Measurements from ENCODE around the gene EVL. TPM values are rescaled to one million over a fixed set of nuclear protein-coding genes. Genes with fewer than 3 reads are reported as not detected.

EVL gene
- total and polyA plus RNA-seq, 2 donors, result 233 to 240 TPM

- no peak overlapping the region for H3K27ac ChIP-seq (ENCODE audit: low read depth in 1 of 2, low read length in 1 of 2)
- no peaks in the 10 kb centered on the region for H3K9me3 ChIP-seq (ENCODE audit: control insufficient read depth in 2 of 2, insufficient read depth in 1 of 2, low read length in 1 of 2)
- H3K36me3 ChIP-seq (ENCODE audit: control insufficient read depth in 2 of 2, insufficient read depth in 2 of 2, low read length in 1 of 2), result no peaks in the 10 kb centered on the region
- DNase-seq (ENCODE audit: low read depth in 6 of 9, low spot score in 9 of 9), result no peak
- WGBS, result 95% methylated on average over 4 of the region's 4 CpGs
- H3K27me3 ChIP-seq (ENCODE audit: control insufficient read depth in 2 of 2, insufficient read depth in 1 of 2, low read length in 1 of 2), result no peaks in the 10 kb centered on the region
- H3K4me1 ChIP-seq (ENCODE audit: control insufficient read depth in 2 of 2, insufficient read depth in 2 of 2, low read length in 2 of 2), result peaks cover 4 to 18% of the 10 kb centered on the region in 2 donors
- H3K4me3 ChIP-seq (ENCODE audit: low read length in 2 of 2), result no peak overlapping the region
Observed at GRCh38 chr14:100034468-100034867, 30.8 kb upstream of the EVL start.

- peaks cover 4 to 21% of the 10 kb centered on the region in 2 donors for H3K4me1 ChIP-seq (ENCODE audit: control insufficient read depth in 2 of 2, insufficient read depth in 2 of 2, low read length in 2 of 2)
- no peak for DNase-seq (ENCODE audit: low read depth in 6 of 9, low spot score in 9 of 9)
Observed at GRCh38 chr14:100034961-100035500, 30.2 kb upstream of the EVL start.

GRCh38 chr14:100035700-100036099 lies 29.5 kb upstream of the EVL start:
- WGBS, result 99% methylated on average over 2 of the region's 2 CpGs
- Histone ChIP-seq H3K4me1 (ENCODE audit: control insufficient read depth in 2 of 2, insufficient read depth in 2 of 2, low read length in 2 of 2) (peaks cover 4 to 26% of the 10 kb centered on the region in 2 donors), H3K4me3 (ENCODE audit: low read length in 2 of 2) (no peak overlapping the region), H3K27me3 (ENCODE audit: control insufficient read depth in 2 of 2, insufficient read depth in 1 of 2, low read length in 1 of 2) (no peaks in the 10 kb centered on the region), H3K27ac (ENCODE audit: low read depth in 1 of 2, low read length in 1 of 2) (no peak overlapping the region), H3K36me3 (ENCODE audit: control insufficient read depth in 2 of 2, insufficient read depth in 2 of 2, low read length in 1 of 2) (no peaks in the 10 kb centered on the region), H3K9me3 (ENCODE audit: control insufficient read depth in 2 of 2, insufficient read depth in 1 of 2, low read length in 1 of 2) (no peaks in the 10 kb centered on the region)
- DNase-seq (ENCODE audit: low read depth in 6 of 9, low spot score in 9 of 9), result no peak

More at GRCh38 chr14:100034961-100035500, 30.2 kb upstream of the EVL start:
- Histone ChIP-seq H3K4me3 (ENCODE audit: low read length in 2 of 2) (no peak overlapping the region), H3K36me3 (ENCODE audit: control insufficient read depth in 2 of 2, insufficient read depth in 2 of 2, low read length in 1 of 2) (no peaks in the 10 kb centered on the region), H3K9me3 (ENCODE audit: control insufficient read depth in 2 of 2, insufficient read depth in 1 of 2, low read length in 1 of 2) (no peaks in the 10 kb centered on the region), H3K27ac (ENCODE audit: low read depth in 1 of 2, low read length in 1 of 2) (no peak overlapping the region), H3K27me3 (ENCODE audit: control insufficient read depth in 2 of 2, insufficient read depth in 1 of 2, low read length in 1 of 2) (no peaks in the 10 kb centered on the region)

GRCh38 chr14:100037353-100037752 lies 27.9 kb upstream of the EVL start:
- DNase-seq (ENCODE audit: low read depth in 6 of 9, low spot score in 9 of 9), result no peak
- 96% methylated on average over 2 of the region's 2 CpGs for WGBS
- peaks cover 0 to 18% of the 10 kb centered on the region in 2 donors for H3K4me1 ChIP-seq (ENCODE audit: control insufficient read depth in 2 of 2, insufficient read depth in 2 of 2, low read length in 2 of 2)

GRCh38 chr14:100038065-100038464 lies 27.2 kb upstream of the EVL start:
- no peak overlapping the region for H3K27ac ChIP-seq (ENCODE audit: low read depth in 1 of 2, low read length in 1 of 2)
- 91% methylated on average over 5 of the region's 5 CpGs for WGBS

More at GRCh38 chr14:100037353-100037752, 27.9 kb upstream of the EVL start:
- Histone ChIP-seq H3K27ac (ENCODE audit: low read depth in 1 of 2, low read length in 1 of 2) (no peak overlapping the region), H3K4me3 (ENCODE audit: low read length in 2 of 2) (no peak overlapping the region), H3K27me3 (ENCODE audit: control insufficient read depth in 2 of 2, insufficient read depth in 1 of 2, low read length in 1 of 2) (no peaks in the 10 kb centered on the region), H3K9me3 (ENCODE audit: control insufficient read depth in 2 of 2, insufficient read depth in 1 of 2, low read length in 1 of 2) (no peaks in the 10 kb centered on the region), H3K36me3 (ENCODE audit: control insufficient read depth in 2 of 2, insufficient read depth in 2 of 2, low read length in 1 of 2) (no peaks in the 10 kb centered on the region)

GRCh38 chr14:100039903-100040302 lies 25.3 kb upstream of the EVL start:
- Histone ChIP-seq H3K4me1 (ENCODE audit: control insufficient read depth in 2 of 2, insufficient read depth in 2 of 2, low read length in 2 of 2) (peaks cover 0 to 21% of the 10 kb centered on the region in 2 donors), H3K4me3 (ENCODE audit: low read length in 2 of 2) (no peak overlapping the region), H3K36me3 (ENCODE audit: control insufficient read depth in 2 of 2, insufficient read depth in 2 of 2, low read length in 1 of 2) (no peaks in the 10 kb centered on the region), H3K9me3 (ENCODE audit: control insufficient read depth in 2 of 2, insufficient read depth in 1 of 2, low read length in 1 of 2) (no peaks in the 10 kb centered on the region), H3K27me3 (ENCODE audit: control insufficient read depth in 2 of 2, insufficient read depth in 1 of 2, low read length in 1 of 2) (no peaks in the 10 kb centered on the region), H3K27ac (ENCODE audit: low read depth in 1 of 2, low read length in 1 of 2) (no peak overlapping the region)
- no peak for DNase-seq (ENCODE audit: low read depth in 6 of 9, low spot score in 9 of 9)
- WGBS, result 95% methylated on average over 3 of the region's 3 CpGs

More at GRCh38 chr14:100038065-100038464, 27.2 kb upstream of the EVL start:
- Histone ChIP-seq H3K4me1 (ENCODE audit: control insufficient read depth in 2 of 2, insufficient read depth in 2 of 2, low read length in 2 of 2) (peaks cover 0 to 18% of the 10 kb centered on the region in 2 donors), H3K4me3 (ENCODE audit: low read length in 2 of 2) (no peak overlapping the region), H3K9me3 (ENCODE audit: control insufficient read depth in 2 of 2, insufficient read depth in 1 of 2, low read length in 1 of 2) (no peaks in the 10 kb centered on the region), H3K27me3 (ENCODE audit: control insufficient read depth in 2 of 2, insufficient read depth in 1 of 2, low read length in 1 of 2) (no peaks in the 10 kb centered on the region), H3K36me3 (ENCODE audit: control insufficient read depth in 2 of 2, insufficient read depth in 2 of 2, low read length in 1 of 2) (no peaks in the 10 kb centered on the region)
- DNase-seq (ENCODE audit: low read depth in 6 of 9, low spot score in 9 of 9), result no peak

- Histone ChIP-seq H3K4me3 (ENCODE audit: low read length in 2 of 2) (no peak overlapping the region), H3K27ac (ENCODE audit: low read depth in 1 of 2, low read length in 1 of 2) (no peak overlapping the region), H3K27me3 (ENCODE audit: control insufficient read depth in 2 of 2, insufficient read depth in 1 of 2, low read length in 1 of 2) (no peaks in the 10 kb centered on the region), H3K36me3 (ENCODE audit: control insufficient read depth in 2 of 2, insufficient read depth in 2 of 2, low read length in 1 of 2) (no peaks in the 10 kb centered on the region), H3K9me3 (ENCODE audit: control insufficient read depth in 2 of 2, insufficient read depth in 1 of 2, low read length in 1 of 2) (no peaks in the 10 kb centered on the region), H3K4me1 (ENCODE audit: control insufficient read depth in 2 of 2, insufficient read depth in 2 of 2, low read length in 2 of 2) (peaks cover 0 to 22% of the 10 kb centered on the region in 2 donors)
- WGBS, result 93% methylated on average over 2 of the region's 2 CpGs
- DNase-seq (ENCODE audit: low read depth in 6 of 9, low spot score in 9 of 9), result no peak
Observed at GRCh38 chr14:100041271-100041670, 24.0 kb upstream of the EVL start.

- 90% methylated on average over 6 of the region's 6 CpGs for WGBS
- H3K27ac ChIP-seq (ENCODE audit: low read depth in 1 of 2, low read length in 1 of 2), result no peak overlapping the region
- peaks cover 0 to 17% of the 10 kb centered on the region in 2 donors for H3K4me1 ChIP-seq (ENCODE audit: control insufficient read depth in 2 of 2, insufficient read depth in 2 of 2, low read length in 2 of 2)
- DNase-seq (ENCODE audit: low read depth in 6 of 9, low spot score in 9 of 9), result no peak
- H3K9me3 ChIP-seq (ENCODE audit: control insufficient read depth in 2 of 2, insufficient read depth in 1 of 2, low read length in 1 of 2), result no peaks in the 10 kb centered on the region
- H3K36me3 ChIP-seq (ENCODE audit: control insufficient read depth in 2 of 2, insufficient read depth in 2 of 2, low read length in 1 of 2), result no peaks in the 10 kb centered on the region
- H3K4me3 ChIP-seq (ENCODE audit: low read length in 2 of 2), result no peak overlapping the region
- H3K27me3 ChIP-seq (ENCODE audit: control insufficient read depth in 2 of 2, insufficient read depth in 1 of 2, low read length in 1 of 2), result no peaks in the 10 kb centered on the region
Observed at GRCh38 chr14:100042286-100042685, 22.9 kb upstream of the EVL start.

GRCh38 chr14:100045642-100046344 lies 19.4 kb upstream of the EVL start:
- Histone ChIP-seq H3K36me3 (ENCODE audit: control insufficient read depth in 2 of 2, insufficient read depth in 2 of 2, low read length in 1 of 2) (no peaks in the 10 kb centered on the region), H3K27me3 (ENCODE audit: control insufficient read depth in 2 of 2, insufficient read depth in 1 of 2, low read length in 1 of 2) (no peaks in the 10 kb centered on the region), H3K4me3 (ENCODE audit: low read length in 2 of 2) (no peak overlapping the region), H3K4me1 (ENCODE audit: control insufficient read depth in 2 of 2, insufficient read depth in 2 of 2, low read length in 2 of 2) (peaks cover 0 to 9% of the 10 kb centered on the region in 2 donors), H3K27ac (ENCODE audit: low read depth in 1 of 2, low read length in 1 of 2) (no peak overlapping the region), H3K9me3 (ENCODE audit: control insufficient read depth in 2 of 2, insufficient read depth in 1 of 2, low read length in 1 of 2) (no peaks in the 10 kb centered on the region)
- no peak for DNase-seq (ENCODE audit: low read depth in 6 of 9, low spot score in 9 of 9)
- WGBS, result 97% methylated on average over 4 of the region's 4 CpGs

Measured in thymus (tissue), 11 donors.